Measurements from ENCODE around the gene ARHGAP10. TPM values are rescaled to one million over a fixed set of nuclear protein-coding genes. Genes with fewer than 3 reads are reported as not detected.

ARHGAP10 gene
- total and polyA plus RNA-seq, 4 experiments from 2014 or later, result 6.4 to 8.3 (median 7.8) TPM

- ChIA-PET POLR2A (ENCODE audit: partially characterized antibody) (interaction anchor here (1.3 to 2.4 kb wide), 2 partner anchors 32 kb away, joined by 3 to 8 read pairs; partner anchors contain the start of gene ARHGAP10), CTCF (ENCODE audit: partially characterized antibody) (interaction anchor here (1.1 kb wide), 1 partner anchor 103 kb away, joined by 3 read pairs; no protein-coding TSS in a partner anchor)
- Mint-ChIP-seq H3K27ac (no peak overlapping the region), H3K27me3 (no peaks in the 10 kb centered on the region), H3K4me3 (no peak overlapping the region), H3K9me3 (no peaks in the 10 kb centered on the region), H3K4me1 (peaks cover 0 to 9% (median 5%) of the 10 kb centered on the region in 4 donors), H3K36me3 (no peaks in the 10 kb centered on the region)
- H3K27me3 ChIP-seq (ENCODE audit: insufficient read depth, low read length), result no peaks in the 10 kb centered on the region
- H3K4me1 ChIP-seq (ENCODE audit: insufficient read depth, low read length), result no peaks in the 10 kb centered on the region
- H3K27ac ChIP-seq (ENCODE audit: low read depth, low read length), result no peak overlapping the region
- H3K9me3 ChIP-seq (ENCODE audit: control insufficient read depth in 1 of 2, low read length in 2 of 2), result no peaks in the 10 kb centered on the region
- no peaks in the 10 kb centered on the region for H3K36me3 ChIP-seq (ENCODE audit: insufficient read depth, low read length)
- intact Hi-C loops (cut with micrococcal nuclease), result no loop called here
- no peak overlapping the region for H3K4me3 ChIP-seq (ENCODE audit: low read length in 2 of 2)
- no peak for DNase-seq
Measured at GRCh38 chr4:147764337-147764736, 32.4 kb downstream of the ARHGAP10 start.

- peak overlapping the region in 1 of 7 donors; percentile 23 for H3K27ac Mint-ChIP-seq
- H3K4me1 Mint-ChIP-seq, result peaks cover 0 to 9% (median 3%) of the 10 kb centered on the region in 4 donors
- no peaks in the 10 kb centered on the region for H3K36me3 ChIP-seq (ENCODE audit: insufficient read depth, low read length)
- H3K4me3 Mint-ChIP-seq, result no peak overlapping the region
- ChIA-PET CTCF (ENCODE audit: partially characterized antibody) (interaction anchor here (1.1 kb wide), 1 partner anchor 102 kb away, joined by 3 read pairs; no protein-coding TSS in a partner anchor), POLR2A (ENCODE audit: partially characterized antibody) (interaction anchor here (1.3 kb wide), 1 partner anchor 31 kb away, joined by 3 read pairs; no protein-coding TSS in a partner anchor)
- H3K27me3 Mint-ChIP-seq, result no peaks in the 10 kb centered on the region
- peaks cover 0 to 1% of the 10 kb centered on the region in 2 donors for H3K36me3 Mint-ChIP-seq
- H3K27ac ChIP-seq (ENCODE audit: low read depth, low read length), result no peak overlapping the region
- intact Hi-C loops (cut with micrococcal nuclease), result no loop called here
- H3K9me3 ChIP-seq (ENCODE audit: control insufficient read depth in 1 of 2, low read length in 2 of 2), result no peaks in the 10 kb centered on the region
- no peaks in the 10 kb centered on the region for H3K9me3 Mint-ChIP-seq
- no peak for DNase-seq
- H3K27me3 ChIP-seq (ENCODE audit: insufficient read depth, low read length), result no peaks in the 10 kb centered on the region
- no peaks in the 10 kb centered on the region for H3K4me1 ChIP-seq (ENCODE audit: insufficient read depth, low read length)
- H3K4me3 ChIP-seq (ENCODE audit: low read length in 2 of 2), result no peak overlapping the region
Measured at GRCh38 chr4:147765121-147765529, 33.2 kb downstream of the ARHGAP10 start.

GRCh38 chr4:147768113-147768512 lies 36.2 kb downstream of the ARHGAP10 start:
- H3K4me1 ChIP-seq (ENCODE audit: insufficient read depth, low read length), result no peaks in the 10 kb centered on the region
- no peak overlapping the region for H3K4me3 Mint-ChIP-seq
- no peak overlapping the region for H3K4me3 ChIP-seq (ENCODE audit: low read length in 2 of 2)
- H3K9me3 Mint-ChIP-seq, result no peaks in the 10 kb centered on the region
- no peaks in the 10 kb centered on the region for H3K36me3 ChIP-seq (ENCODE audit: insufficient read depth, low read length)
- H3K4me1 Mint-ChIP-seq, result peaks cover 0 to 8% (median under 1%) of the 10 kb centered on the region in 4 donors
- H3K27ac ChIP-seq (ENCODE audit: low read depth, low read length), result no peak overlapping the region
- no peaks in the 10 kb centered on the region for H3K9me3 ChIP-seq (ENCODE audit: control insufficient read depth in 1 of 2, low read length in 2 of 2)
- intact Hi-C loops (cut with micrococcal nuclease), result no loop called here
- no peaks in the 10 kb centered on the region for H3K27me3 Mint-ChIP-seq
- no peak for DNase-seq
- CTCF ChIA-PET (ENCODE audit: partially characterized antibody), result interaction anchor here (1.4 kb wide), 1 partner anchor 99 kb away, joined by 3 read pairs; no protein-coding TSS in a partner anchor
- no peak overlapping the region for H3K27ac Mint-ChIP-seq
- no peaks in the 10 kb centered on the region for H3K27me3 ChIP-seq (ENCODE audit: insufficient read depth, low read length)
- peaks cover 0 to 1% of the 10 kb centered on the region in 2 donors for H3K36me3 Mint-ChIP-seq
- POLR2A ChIA-PET (ENCODE audit: partially characterized antibody), result no interaction called here

- ChIA-PET POLR2A (ENCODE audit: partially characterized antibody) (no interaction called here), CTCF (ENCODE audit: partially characterized antibody) (no interaction called here)
- H3K4me3 ChIP-seq (ENCODE audit: low read length in 2 of 2), result no peak overlapping the region
- intact Hi-C loops (cut with micrococcal nuclease), result no loop called here
- Mint-ChIP-seq H3K27ac (no peak overlapping the region), H3K4me1 (peaks cover 0 to 5% (median under 1%) of the 10 kb centered on the region in 4 donors), H3K36me3 (peaks cover 0 to 1% of the 10 kb centered on the region in 2 donors), H3K27me3 (no peaks in the 10 kb centered on the region), H3K9me3 (no peaks in the 10 kb centered on the region), H3K4me3 (no peak overlapping the region)
- H3K9me3 ChIP-seq (ENCODE audit: control insufficient read depth in 1 of 2, low read length in 2 of 2), result no peaks in the 10 kb centered on the region
- H3K27ac ChIP-seq (ENCODE audit: low read depth, low read length), result no peak overlapping the region
- H3K36me3 ChIP-seq (ENCODE audit: insufficient read depth, low read length), result no peaks in the 10 kb centered on the region
- no peak for DNase-seq
- H3K4me1 ChIP-seq (ENCODE audit: insufficient read depth, low read length), result no peaks in the 10 kb centered on the region
- H3K27me3 ChIP-seq (ENCODE audit: insufficient read depth, low read length), result no peaks in the 10 kb centered on the region
Measured at GRCh38 chr4:147769386-147769785, 37.5 kb downstream of the ARHGAP10 start.

GRCh38 chr4:147770831-147771230 lies 38.9 kb downstream of the ARHGAP10 start:
- H3K27me3 ChIP-seq (ENCODE audit: insufficient read depth, low read length), result no peaks in the 10 kb centered on the region
- Mint-ChIP-seq H3K9me3 (no peaks in the 10 kb centered on the region), H3K4me1 (peaks cover 0 to 2% (median 0%) of the 10 kb centered on the region in 4 donors), H3K4me3 (no peak overlapping the region), H3K27me3 (no peaks in the 10 kb centered on the region), H3K27ac (peak overlapping the region in 1 of 7 donors; percentile 9), H3K36me3 (peaks cover 0 to 1% of the 10 kb centered on the region in 2 donors)
- DNase-seq, result no peak
- intact Hi-C loops (cut with micrococcal nuclease), result no loop called here
- H3K27ac ChIP-seq (ENCODE audit: low read depth, low read length), result no peak overlapping the region
- H3K36me3 ChIP-seq (ENCODE audit: insufficient read depth, low read length), result no peaks in the 10 kb centered on the region
- H3K4me3 ChIP-seq (ENCODE audit: low read length in 2 of 2), result no peak overlapping the region
- ChIA-PET CTCF (ENCODE audit: partially characterized antibody) (no interaction called here), POLR2A (ENCODE audit: partially characterized antibody) (no interaction called here)
- no peaks in the 10 kb centered on the region for H3K4me1 ChIP-seq (ENCODE audit: insufficient read depth, low read length)
- no peaks in the 10 kb centered on the region for H3K9me3 ChIP-seq (ENCODE audit: control insufficient read depth in 1 of 2, low read length in 2 of 2)

GRCh38 chr4:147772056-147772455 lies 40.2 kb downstream of the ARHGAP10 start:
- CTCF ChIA-PET (ENCODE audit: partially characterized antibody), result interaction anchor here (0.9 to 1.2 kb wide), 2 partner anchors 40 to 71 kb away, joined by 3 read pairs; partner anchors contain the start of gene ARHGAP10
- H3K36me3 ChIP-seq (ENCODE audit: insufficient read depth, low read length), result no peaks in the 10 kb centered on the region
- no peaks in the 10 kb centered on the region for H3K27me3 ChIP-seq (ENCODE audit: insufficient read depth, low read length)
- H3K9me3 Mint-ChIP-seq, result no peaks in the 10 kb centered on the region
- intact Hi-C loops (cut with micrococcal nuclease), result no loop called here
- no peaks in the 10 kb centered on the region for H3K4me1 ChIP-seq (ENCODE audit: insufficient read depth, low read length)
- no peak overlapping the region for H3K4me3 Mint-ChIP-seq
- no peak overlapping the region for H3K4me3 ChIP-seq (ENCODE audit: low read length in 2 of 2)
- no peak for DNase-seq
- no peak overlapping the region for H3K27ac ChIP-seq (ENCODE audit: low read depth, low read length)
- H3K4me1 Mint-ChIP-seq, result peaks cover 0 to 2% (median 0%) of the 10 kb centered on the region in 4 donors
- POLR2A ChIA-PET (ENCODE audit: partially characterized antibody), result no interaction called here
- no peaks in the 10 kb centered on the region for H3K9me3 ChIP-seq (ENCODE audit: control insufficient read depth in 1 of 2, low read length in 2 of 2)
- H3K27me3 Mint-ChIP-seq, result no peaks in the 10 kb centered on the region
- peaks cover 0 to 1% of the 10 kb centered on the region in 2 donors for H3K36me3 Mint-ChIP-seq
- no peak overlapping the region for H3K27ac Mint-ChIP-seq

- H3K27ac ChIP-seq (ENCODE audit: low read depth, low read length), result no peak overlapping the region
- H3K27me3 ChIP-seq (ENCODE audit: insufficient read depth, low read length), result no peaks in the 10 kb centered on the region
- H3K36me3 Mint-ChIP-seq, result peaks cover 0 to 1% of the 10 kb centered on the region in 2 donors
- H3K27ac Mint-ChIP-seq, result no peak overlapping the region
- intact Hi-C loops (cut with micrococcal nuclease), result no loop called here
- H3K4me1 Mint-ChIP-seq, result peaks cover 0 to 2% (median 0%) of the 10 kb centered on the region in 4 donors
- CTCF ChIA-PET (ENCODE audit: partially characterized antibody), result interaction anchor here (0.9 to 1.2 kb wide), 2 partner anchors 40 to 70 kb away, joined by 3 read pairs; partner anchors contain the start of gene ARHGAP10
- H3K27me3 Mint-ChIP-seq, result no peaks in the 10 kb centered on the region
- no peaks in the 10 kb centered on the region for H3K9me3 Mint-ChIP-seq
- H3K4me3 ChIP-seq (ENCODE audit: low read length in 2 of 2), result no peak overlapping the region
- H3K4me1 ChIP-seq (ENCODE audit: insufficient read depth, low read length), result no peaks in the 10 kb centered on the region
- POLR2A ChIA-PET (ENCODE audit: partially characterized antibody), result no interaction called here
- DNase-seq, result no peak
- H3K36me3 ChIP-seq (ENCODE audit: insufficient read depth, low read length), result no peaks in the 10 kb centered on the region
- no peaks in the 10 kb centered on the region for H3K9me3 ChIP-seq (ENCODE audit: control insufficient read depth in 1 of 2, low read length in 2 of 2)
- H3K4me3 Mint-ChIP-seq, result no peak overlapping the region
Measured at GRCh38 chr4:147772459-147772969, 40.6 kb downstream of the ARHGAP10 start.
